Memory B cell (primary cell): Measurements from ENCODE around the gene CIB4.

Experiments used
- ATAC-seq: fragments of 150-1000 bp; cut with Tn5 transposase; 2 replicates; pipeline ENCODE4 v1.10.0; 2021; ENCODE audit warnings: low read depth, mild to moderate bottlenecking, moderate library complexity
- DNase-seq, 2 donors: peaks; one replicate each; pipeline ENCODE4 v3.0.0; 2022; ENCODE audit warnings: low spot score in 2 of 2
- H3K27ac Mint-ChIP-seq: one replicate; pipeline ENCODE4 v1.8.0; 2022; ENCODE audit warnings: mild to moderate bottlenecking, moderate library complexity, mixed read lengths
- H3K27me3 Mint-ChIP-seq: one replicate; pipeline ENCODE4 v1.8.0; 2022; ENCODE audit warnings: mixed read lengths
- H3K36me3 Mint-ChIP-seq: one replicate; pipeline ENCODE4 v1.8.0; 2022; ENCODE audit warnings: mild to moderate bottlenecking, mixed read lengths
- H3K4me1 Mint-ChIP-seq: one replicate; pipeline ENCODE4 v1.8.0; 2022; ENCODE audit warnings: mixed read lengths
- H3K4me3 Mint-ChIP-seq: one replicate; pipeline ENCODE4 v1.8.0; 2022; ENCODE audit warnings: mild to moderate bottlenecking, moderate library complexity, mixed read lengths
- H3K9me3 Mint-ChIP-seq: one replicate; pipeline ENCODE4 v1.8.0; 2022; ENCODE audit warnings: mixed read lengths

CIB4 gene

GRCh38 chr2:26588576-26588975 is 52.6 kb downstream of the CIB4 start:
- peaks cover 14% of the 10 kb centered on the region for H3K27me3 Mint-ChIP-seq
- no peak overlapping the region for H3K4me3 Mint-ChIP-seq
- no peak overlapping the region for H3K27ac Mint-ChIP-seq
- H3K4me1 Mint-ChIP-seq, result peaks cover 2% of the 10 kb centered on the region
- DNase-seq, result no peak
- H3K9me3 Mint-ChIP-seq, result peaks cover 8% of the 10 kb centered on the region
- no peak for ATAC-seq
- no peaks in the 10 kb centered on the region for H3K36me3 Mint-ChIP-seq

GRCh38 chr2:26587994-26588393 is 53.2 kb downstream of the CIB4 start:
- peaks cover 8% of the 10 kb centered on the region for H3K9me3 Mint-ChIP-seq
- ATAC-seq (no peak), DNase-seq (no peak)
- no peak overlapping the region for H3K27ac Mint-ChIP-seq
- no peaks in the 10 kb centered on the region for H3K36me3 Mint-ChIP-seq
- H3K4me3 Mint-ChIP-seq, result no peak overlapping the region
- peaks cover 2% of the 10 kb centered on the region for H3K4me1 Mint-ChIP-seq
- peaks cover 15% of the 10 kb centered on the region for H3K27me3 Mint-ChIP-seq

DNA sequence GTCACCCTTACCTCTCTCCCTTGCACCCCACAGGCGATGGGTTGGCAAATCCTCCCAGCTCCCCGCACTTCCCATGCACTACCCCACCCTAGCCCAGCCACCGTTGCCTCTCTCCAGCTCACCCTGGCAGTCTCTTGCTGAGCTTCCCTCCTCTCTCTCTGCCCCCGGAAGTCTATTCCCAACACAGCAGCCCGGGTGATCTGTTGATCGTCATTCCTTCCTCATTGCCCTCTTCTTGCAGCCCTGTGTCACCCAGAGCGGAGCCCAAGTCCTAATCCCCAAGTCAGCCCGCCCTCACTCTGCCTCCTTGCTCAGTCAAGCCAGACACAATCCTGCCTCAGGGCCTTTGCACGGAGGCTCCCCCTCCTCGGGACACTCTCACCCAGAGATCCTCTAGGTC is 55.2 kb downstream of the CIB4 start:
- Mint-ChIP-seq H3K36me3 (no peaks in the 10 kb centered on the region), H3K4me3 (no peak overlapping the region), H3K9me3 (peaks cover 4% of the 10 kb centered on the region), H3K27me3 (peaks cover 19% of the 10 kb centered on the region), H3K27ac (no peak overlapping the region), H3K4me1 (peaks cover 2% of the 10 kb centered on the region)
- DNase-seq, result no peak
- no peak for ATAC-seq

GRCh38 chr2:26585100-26585499 is 56.1 kb downstream of the CIB4 start:
- no peak for DNase-seq
- Mint-ChIP-seq H3K27ac (no peak overlapping the region), H3K4me3 (no peak overlapping the region), H3K9me3 (peaks cover 4% of the 10 kb centered on the region), H3K36me3 (no peaks in the 10 kb centered on the region), H3K4me1 (peaks cover 2% of the 10 kb centered on the region), H3K27me3 (peaks cover 19% of the 10 kb centered on the region)
- ATAC-seq, result no peak

- Mint-ChIP-seq H3K4me3 (no peak overlapping the region), H3K27ac (no peak overlapping the region), H3K36me3 (no peaks in the 10 kb centered on the region), H3K9me3 (peaks cover 4% of the 10 kb centered on the region), H3K27me3 (peaks cover 22% of the 10 kb centered on the region), H3K4me1 (peaks cover 2% of the 10 kb centered on the region)
- DNase-seq (no peak), ATAC-seq (no peak)
Observed at GRCh38 chr2:26584656-26585055, 56.5 kb downstream of the CIB4 start.

- Mint-ChIP-seq H3K9me3 (peaks cover 3% of the 10 kb centered on the region), H3K27ac (no peak overlapping the region), H3K27me3 (peaks cover 25% of the 10 kb centered on the region), H3K4me1 (peaks cover under 1% of the 10 kb centered on the region), H3K4me3 (no peak overlapping the region), H3K36me3 (no peaks in the 10 kb centered on the region)
- ATAC-seq (no peak), DNase-seq (no peak)
Observed at GRCh38 chr2:26584191-26584590, 57.0 kb downstream of the CIB4 start.

- no peaks in the 10 kb centered on the region for H3K9me3 Mint-ChIP-seq
- no peak overlapping the region for H3K27ac Mint-ChIP-seq
- DNase-seq, result no peak
- H3K36me3 Mint-ChIP-seq, result no peaks in the 10 kb centered on the region
- no peak overlapping the region for H3K4me3 Mint-ChIP-seq
- peaks cover 30% of the 10 kb centered on the region for H3K27me3 Mint-ChIP-seq
- no peaks in the 10 kb centered on the region for H3K4me1 Mint-ChIP-seq
- ATAC-seq, result no peak
Observed at GRCh38 chr2:26583381-26583911, 57.7 kb downstream of the CIB4 start.

DNA sequence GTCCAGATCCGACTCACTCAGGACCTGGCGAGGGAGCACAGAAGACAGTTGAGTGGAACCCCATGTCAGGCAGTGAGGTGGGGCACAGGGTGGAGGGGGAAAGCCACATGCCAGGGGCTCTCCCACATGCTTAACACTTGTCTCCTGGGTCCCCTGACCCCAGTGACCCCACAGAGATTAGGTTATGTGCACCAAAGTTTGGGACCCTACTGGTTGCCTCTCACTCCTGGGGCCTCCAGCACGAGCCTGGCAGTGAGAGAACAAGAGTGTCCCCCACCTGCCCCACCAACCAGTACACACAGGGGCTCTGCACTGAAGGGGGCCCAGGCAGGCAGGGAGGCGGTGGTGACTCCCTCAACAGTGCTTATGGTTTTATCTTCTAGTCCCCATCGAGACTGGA is 58.3 kb downstream of the CIB4 start:
- H3K9me3 Mint-ChIP-seq, result no peaks in the 10 kb centered on the region
- no peaks in the 10 kb centered on the region for H3K4me1 Mint-ChIP-seq
- no peak overlapping the region for H3K4me3 Mint-ChIP-seq
- H3K27ac Mint-ChIP-seq, result no peak overlapping the region
- no peaks in the 10 kb centered on the region for H3K36me3 Mint-ChIP-seq
- DNase-seq, result no peak
- H3K27me3 Mint-ChIP-seq, result peaks cover 30% of the 10 kb centered on the region
- no peak for ATAC-seq

GRCh38 chr2:26581991-26582842 is 58.9 kb downstream of the CIB4 start:
- Mint-ChIP-seq H3K27ac (no peak overlapping the region), H3K4me1 (no peaks in the 10 kb centered on the region), H3K36me3 (no peaks in the 10 kb centered on the region), H3K9me3 (no peaks in the 10 kb centered on the region), H3K27me3 (peaks cover 30% of the 10 kb centered on the region), H3K4me3 (no peak overlapping the region)
- DNase-seq, result no peak
- ATAC-seq, result no peak

DNA sequence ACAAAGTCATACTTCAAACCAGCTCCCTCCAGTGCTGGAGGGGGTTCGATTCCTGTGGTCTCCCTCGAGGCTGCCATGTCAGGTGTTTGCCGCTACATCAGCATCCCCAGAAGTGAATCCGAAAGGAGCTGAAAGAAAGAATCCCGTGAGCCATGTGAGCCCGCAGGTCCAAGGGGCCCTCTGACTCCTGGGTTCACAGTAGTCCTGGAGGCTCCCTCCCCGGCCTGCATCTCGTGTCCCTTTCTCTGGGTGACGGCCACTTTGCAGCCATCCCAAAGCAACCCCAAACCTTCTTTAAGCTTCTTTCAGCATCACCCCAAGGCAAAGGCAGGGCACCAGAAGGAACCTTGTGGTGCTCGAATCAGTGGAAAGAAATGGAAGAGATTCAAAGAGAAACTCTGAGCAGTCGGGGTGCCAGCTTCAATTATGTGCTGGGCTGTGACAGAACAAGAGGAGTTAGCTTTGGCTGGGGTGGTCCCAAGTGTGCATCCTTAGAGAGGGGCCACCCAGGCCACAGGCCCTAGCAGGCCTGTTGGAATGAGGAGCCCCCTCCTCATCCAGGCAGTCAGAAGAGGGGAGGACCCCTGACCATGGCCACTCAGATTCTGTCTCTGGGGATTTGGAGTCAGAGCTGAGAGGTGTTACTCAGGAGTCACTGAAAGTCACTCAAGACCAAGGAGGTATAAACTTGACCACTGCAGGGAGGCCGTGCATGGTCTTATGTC is 59.7 kb downstream of the CIB4 start:
- ATAC-seq (no peak), DNase-seq (no peak)
- no peaks in the 10 kb centered on the region for H3K36me3 Mint-ChIP-seq
- H3K4me1 Mint-ChIP-seq, result no peaks in the 10 kb centered on the region
- H3K27me3 Mint-ChIP-seq, result peaks cover 35% of the 10 kb centered on the region
- no peak overlapping the region for H3K27ac Mint-ChIP-seq
- no peaks in the 10 kb centered on the region for H3K9me3 Mint-ChIP-seq
- H3K4me3 Mint-ChIP-seq, result no peak overlapping the region

DNA sequence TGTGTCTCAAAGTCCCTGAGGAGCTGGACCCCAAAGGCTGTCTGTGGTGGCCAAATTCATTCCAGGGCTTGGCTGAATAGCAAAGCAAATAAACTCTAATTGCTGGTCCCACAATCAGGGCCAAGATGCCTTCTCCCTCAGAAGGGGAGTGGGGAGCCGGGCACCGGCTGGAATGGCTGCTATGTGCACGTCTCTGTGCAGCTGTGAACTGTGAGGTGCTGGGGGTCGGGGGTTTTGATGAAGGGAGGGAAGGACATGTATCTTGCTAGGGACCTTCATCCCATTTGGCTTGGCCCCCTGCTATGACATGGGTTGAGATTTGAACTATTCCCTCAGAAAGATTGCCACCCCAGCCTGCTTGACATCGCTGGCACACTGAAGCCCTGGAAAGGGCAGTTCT is 60.4 kb downstream of the CIB4 start:
- DNase-seq (no peak), ATAC-seq (no peak)
- H3K27me3 Mint-ChIP-seq, result peaks cover 29% of the 10 kb centered on the region
- no peaks in the 10 kb centered on the region for H3K9me3 Mint-ChIP-seq
- H3K4me1 Mint-ChIP-seq, result no peaks in the 10 kb centered on the region
- no peak overlapping the region for H3K4me3 Mint-ChIP-seq
- no peaks in the 10 kb centered on the region for H3K36me3 Mint-ChIP-seq
- H3K27ac Mint-ChIP-seq, result no peak overlapping the region

DNA sequence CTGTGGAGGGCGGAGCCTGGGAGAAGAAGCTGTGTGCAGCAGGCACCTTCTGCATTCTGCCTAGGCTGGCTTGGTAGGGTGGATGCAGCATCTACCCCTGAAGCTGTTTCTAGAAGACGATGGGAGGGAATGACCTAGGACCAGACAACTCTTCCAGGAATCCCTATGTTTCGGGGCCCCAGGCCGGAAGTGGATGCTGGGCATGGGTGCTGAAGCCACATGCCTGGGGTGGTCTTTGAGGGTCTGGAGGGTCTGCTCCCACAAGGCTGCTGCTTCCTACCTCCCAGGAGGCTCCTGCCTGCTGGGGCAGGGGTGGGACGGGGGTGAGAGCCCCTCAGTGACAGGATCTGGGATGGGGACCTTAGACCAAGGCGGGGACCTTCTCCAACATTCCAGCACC is 61.0 kb downstream of the CIB4 start:
- no peaks in the 10 kb centered on the region for H3K9me3 Mint-ChIP-seq
- no peak for DNase-seq
- no peak for ATAC-seq
- H3K4me3 Mint-ChIP-seq, result no peak overlapping the region
- peaks cover 26% of the 10 kb centered on the region for H3K27me3 Mint-ChIP-seq
- no peaks in the 10 kb centered on the region for H3K36me3 Mint-ChIP-seq
- no peaks in the 10 kb centered on the region for H3K4me1 Mint-ChIP-seq
- H3K27ac Mint-ChIP-seq, result no peak overlapping the region

GRCh38 chr2:26579723-26580040 is 61.5 kb downstream of the CIB4 start:
- Mint-ChIP-seq H3K4me3 (no peak overlapping the region), H3K36me3 (no peaks in the 10 kb centered on the region), H3K27ac (no peak overlapping the region), H3K4me1 (no peaks in the 10 kb centered on the region), H3K27me3 (peaks cover 26% of the 10 kb centered on the region), H3K9me3 (no peaks in the 10 kb centered on the region)
- ATAC-seq, result no peak
- DNase-seq, result no peak

GRCh38 chr2:26579025-26579722 is 62.0 kb downstream of the CIB4 start:
- ATAC-seq, result no peak
- H3K36me3 Mint-ChIP-seq, result no peaks in the 10 kb centered on the region
- no peaks in the 10 kb centered on the region for H3K4me1 Mint-ChIP-seq
- no peak for DNase-seq
- H3K27ac Mint-ChIP-seq, result no peak overlapping the region
- H3K9me3 Mint-ChIP-seq, result no peaks in the 10 kb centered on the region
- peaks cover 25% of the 10 kb centered on the region for H3K27me3 Mint-ChIP-seq
- H3K4me3 Mint-ChIP-seq, result no peak overlapping the region
